ENCODE measurements around the gene LYRM9.

LYRM9 gene

DNA sequence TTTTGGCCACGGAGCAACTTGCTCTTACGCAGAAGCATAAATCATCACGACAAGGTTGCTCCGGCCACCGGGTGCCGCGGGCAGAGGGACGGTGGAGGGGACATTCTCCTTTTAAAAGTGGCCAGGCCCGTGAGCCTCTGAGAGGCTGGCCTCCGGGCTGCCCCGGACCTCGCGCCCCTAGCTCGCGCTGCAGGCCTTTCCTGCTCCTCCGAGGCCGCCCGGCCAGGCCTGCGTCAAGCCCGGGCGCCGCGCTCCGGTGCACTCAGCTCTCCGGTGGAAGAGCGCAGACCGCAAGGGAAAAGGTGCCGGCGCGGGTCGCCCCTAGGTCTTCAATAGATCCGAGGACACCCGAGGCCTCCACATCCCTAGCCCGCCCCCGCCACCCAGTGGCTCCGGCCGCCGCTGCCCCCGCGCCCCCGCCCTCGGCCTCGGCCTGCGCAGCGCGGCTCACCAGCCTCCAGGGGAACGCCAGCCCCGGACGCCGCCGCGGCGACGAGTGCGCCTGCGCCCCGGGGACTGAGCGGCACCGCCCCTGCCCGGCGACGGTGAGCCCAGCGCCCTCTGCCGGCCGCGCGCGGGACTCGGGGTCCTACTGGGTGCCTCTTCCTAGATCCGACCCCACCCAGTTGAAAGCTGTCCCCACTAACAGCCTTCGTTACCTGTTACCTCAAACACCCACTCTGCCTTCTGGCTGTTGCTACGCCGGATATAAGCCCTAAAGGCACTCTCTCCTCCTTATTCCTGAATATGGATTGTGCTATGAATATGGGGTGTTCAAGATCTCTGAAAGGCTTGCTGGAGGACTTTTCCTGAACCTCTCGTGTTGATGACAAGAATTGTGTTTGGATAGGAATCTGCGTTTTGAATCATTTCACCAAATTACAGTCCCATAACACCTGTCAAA, at the start of gene LYRM9:
Gene LYRM9, minus strand, starts transcription at position 500 of the 904 bp plus-strand sequence. CDS start 10,671 bp downstream, outside the sequence.
- peak; percentile 93 for DNase-seq
- Histone ChIP-seq H3K27ac (peak within 1 kb of the TSS; percentile 85), H3K36me3 (no peaks in the 10 kb centered on the region), H3K9me3 (ENCODE audit: severe bottlenecking) (no peaks in the 10 kb centered on the region), H3K27me3 (ENCODE audit: insufficient read depth, low read depth, severe bottlenecking) (no peaks in the 10 kb centered on the region), H3K4me3 (ENCODE audit: low read depth, low read length) (peak within 1 kb of the TSS; percentile 63)
- TF ChIP-seq, protein P1, sequence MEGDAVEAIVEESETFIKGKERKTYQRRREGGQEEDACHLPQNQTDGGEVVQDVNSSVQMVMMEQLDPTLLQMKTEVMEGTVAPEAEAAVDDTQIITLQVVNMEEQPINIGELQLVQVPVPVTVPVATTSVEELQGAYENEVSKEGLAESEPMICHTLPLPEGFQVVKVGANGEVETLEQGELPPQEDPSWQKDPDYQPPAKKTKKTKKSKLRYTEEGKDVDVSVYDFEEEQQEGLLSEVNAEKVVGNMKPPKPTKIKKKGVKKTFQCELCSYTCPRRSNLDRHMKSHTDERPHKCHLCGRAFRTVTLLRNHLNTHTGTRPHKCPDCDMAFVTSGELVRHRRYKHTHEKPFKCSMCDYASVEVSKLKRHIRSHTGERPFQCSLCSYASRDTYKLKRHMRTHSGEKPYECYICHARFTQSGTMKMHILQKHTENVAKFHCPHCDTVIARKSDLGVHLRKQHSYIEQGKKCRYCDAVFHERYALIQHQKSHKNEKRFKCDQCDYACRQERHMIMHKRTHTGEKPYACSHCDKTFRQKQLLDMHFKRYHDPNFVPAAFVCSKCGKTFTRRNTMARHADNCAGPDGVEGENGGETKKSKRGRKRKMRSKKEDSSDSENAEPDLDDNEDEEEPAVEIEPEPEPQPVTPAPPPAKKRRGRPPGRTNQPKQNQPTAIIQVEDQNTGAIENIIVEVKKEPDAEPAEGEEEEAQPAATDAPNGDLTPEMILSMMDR (IDR thresholded peaks at IDR 0.05; ENCODE audit: low read depth, low read length) = peak; percentile 87

DNA sequence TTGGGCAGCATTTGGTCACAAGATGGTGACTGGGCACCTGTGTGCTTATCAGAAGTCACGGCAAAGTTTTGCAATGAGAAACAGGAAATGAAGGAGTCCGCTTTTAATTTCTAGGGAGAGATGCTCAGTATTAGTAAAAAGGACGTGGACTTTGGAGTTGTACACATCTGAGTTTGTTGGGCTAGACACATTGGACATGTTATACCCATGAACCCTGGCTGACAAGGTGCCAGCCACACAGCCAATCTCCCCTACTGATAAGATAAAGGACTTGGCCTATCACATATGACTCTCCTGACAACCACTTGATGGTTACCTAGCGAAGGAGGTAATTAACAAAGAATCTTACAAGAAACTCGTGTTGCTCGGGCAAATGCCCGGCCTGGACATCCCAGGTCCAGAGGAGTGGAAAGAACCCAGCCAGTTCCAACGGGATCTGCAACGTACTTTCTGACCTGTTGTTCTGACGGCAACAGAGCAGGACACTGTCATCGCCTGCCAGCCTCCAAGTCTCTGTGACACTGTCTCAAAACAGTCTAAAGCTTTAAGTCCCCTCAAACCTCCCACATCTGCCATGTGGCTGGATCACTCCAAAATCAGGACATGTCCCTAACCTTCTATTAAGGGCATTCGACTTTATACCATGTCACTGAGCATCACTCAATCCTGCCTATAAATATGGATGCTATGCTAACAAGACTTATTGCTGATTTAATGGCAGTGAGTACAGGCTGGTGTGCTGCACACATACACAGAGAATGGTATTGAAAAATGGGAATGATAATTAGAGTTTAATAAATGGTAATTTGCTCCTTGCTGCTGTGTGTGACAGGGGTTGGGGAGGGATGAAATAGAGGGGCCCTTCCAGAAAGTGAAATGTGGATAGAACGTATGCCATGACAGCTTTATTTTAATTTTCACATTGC, 47.6 kb upstream of the LYRM9 start:
- Histone ChIP-seq H3K36me3 (no peaks in the 10 kb centered on the region), H3K27me3 (ENCODE audit: insufficient read depth, low read depth, severe bottlenecking) (no peaks in the 10 kb centered on the region), H3K4me3 (ENCODE audit: low read depth, low read length) (no peak overlapping the region), H3K9me3 (ENCODE audit: severe bottlenecking) (no peaks in the 10 kb centered on the region), H3K27ac (no peak overlapping the region)
- DNase-seq = no peak
- TF ChIP-seq, protein P1 (IDR thresholded peaks at IDR 0.05; ENCODE audit: low read depth, low read length) = no peak

DNA sequence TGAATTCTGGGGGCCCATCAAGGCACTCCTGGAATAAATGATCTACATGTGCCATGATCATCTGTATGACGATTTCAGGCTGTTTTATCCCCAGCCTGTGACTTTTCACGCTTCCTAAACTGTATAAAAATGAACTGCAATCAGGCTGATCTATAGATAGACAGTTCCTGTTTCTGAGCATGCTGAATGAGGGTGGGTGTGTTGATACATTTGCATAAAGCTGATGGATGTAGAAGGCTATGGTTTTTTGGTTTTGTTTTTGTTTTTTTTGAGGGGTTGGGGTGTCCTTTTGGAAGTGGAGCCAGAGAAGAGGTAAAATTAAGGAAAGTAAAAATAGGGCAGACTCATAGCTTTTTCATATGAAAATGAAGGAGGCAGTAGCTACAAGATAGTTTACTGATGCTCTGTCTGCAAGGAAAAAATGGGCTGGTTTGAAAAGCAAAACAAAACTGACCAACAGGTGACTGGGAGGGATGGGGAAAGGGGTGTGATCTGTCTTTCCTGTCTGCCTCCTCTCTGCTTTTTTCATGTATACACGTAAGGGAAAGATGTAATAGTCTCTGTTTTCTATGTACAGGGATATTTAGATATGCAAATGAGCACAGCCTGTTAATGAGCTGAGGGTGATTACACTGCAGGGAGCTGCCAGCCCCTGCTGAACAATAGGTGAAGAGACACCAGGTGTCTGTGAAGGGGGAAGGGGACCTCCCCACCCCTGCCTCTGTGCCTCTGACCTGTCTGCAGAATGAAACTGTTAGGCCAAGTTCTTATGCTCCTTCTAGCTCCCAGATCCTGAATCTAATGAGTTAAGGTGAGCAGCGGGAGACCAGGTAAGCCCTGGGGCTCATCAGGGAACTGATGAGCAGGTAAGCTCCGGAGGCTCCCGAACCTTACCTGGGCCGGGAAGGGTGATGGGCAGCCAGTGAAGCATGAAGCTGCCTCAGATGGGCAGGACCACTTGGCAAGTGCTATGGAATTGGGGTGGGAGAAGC, 46.6 kb upstream of the LYRM9 start:
- Histone ChIP-seq H3K4me3 (ENCODE audit: low read depth, low read length) (no peak overlapping the region), H3K27ac (no peak overlapping the region), H3K9me3 (ENCODE audit: severe bottlenecking) (no peaks in the 10 kb centered on the region), H3K27me3 (ENCODE audit: insufficient read depth, low read depth, severe bottlenecking) (no peaks in the 10 kb centered on the region), H3K36me3 (no peaks in the 10 kb centered on the region)
- DNase-seq = no peak
- TF ChIP-seq, protein P1 (IDR thresholded peaks at IDR 0.05; ENCODE audit: low read depth, low read length) = no peak

DNA sequence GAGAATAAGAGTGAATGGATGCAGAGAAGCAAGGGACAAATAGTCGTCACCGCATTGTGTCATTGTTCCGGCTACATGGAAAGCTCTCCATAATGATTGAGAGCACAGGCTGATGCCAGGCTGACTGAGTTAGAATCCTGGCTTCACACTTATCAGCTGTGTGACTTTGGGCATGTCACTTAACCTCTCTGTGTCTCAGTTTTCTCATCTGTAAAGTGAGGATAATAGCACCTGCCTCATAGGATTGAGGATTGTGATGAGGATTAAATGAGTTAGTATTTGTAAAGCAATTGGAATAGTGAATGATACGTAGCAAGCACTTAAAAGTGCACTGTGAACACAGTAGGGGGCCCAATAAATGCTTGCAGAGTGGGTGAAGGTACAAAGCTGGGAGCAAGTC, 45.7 kb upstream of the LYRM9 start:
- TF ChIP-seq, protein P1 (IDR thresholded peaks at IDR 0.05; ENCODE audit: low read depth, low read length) = no peak
- H3K27me3 ChIP-seq (ENCODE audit: insufficient read depth, low read depth, severe bottlenecking) = no peaks in the 10 kb centered on the region

GRCh38 chr17:27938241-27938640, 45.1 kb upstream of the LYRM9 start:
- no peak overlapping the region for H3K4me3 ChIP-seq (ENCODE audit: low read depth, low read length)
- H3K27me3 ChIP-seq (ENCODE audit: insufficient read depth, low read depth, severe bottlenecking) = no peaks in the 10 kb centered on the region
- no peak overlapping the region for H3K27ac ChIP-seq
- TF ChIP-seq, protein P1 (IDR thresholded peaks at IDR 0.05; ENCODE audit: low read depth, low read length) = no peak
- DNase-seq = no peak
- no peaks in the 10 kb centered on the region for H3K9me3 ChIP-seq (ENCODE audit: severe bottlenecking)
- no peaks in the 10 kb centered on the region for H3K36me3 ChIP-seq

More for the DNA sequence above, 45.7 kb upstream of the LYRM9 start:
- Histone ChIP-seq H3K4me3 (ENCODE audit: low read depth, low read length) (no peak overlapping the region), H3K36me3 (no peaks in the 10 kb centered on the region), H3K27ac (no peak overlapping the region), H3K9me3 (ENCODE audit: severe bottlenecking) (no peaks in the 10 kb centered on the region)
- DNase-seq = no peak

All from WERI-Rb-1 (cell line).